ENCODE measurements around the gene CXCR6. TPM values are rescaled to one million over a fixed set of nuclear protein-coding genes. Genes with fewer than 3 reads are reported as not detected.

Gene CXCR6
- total and polyA plus RNA-seq, 3 experiments from 2014 or later, result 5.8 to 70.8 (median 5.9) TPM

DNA sequence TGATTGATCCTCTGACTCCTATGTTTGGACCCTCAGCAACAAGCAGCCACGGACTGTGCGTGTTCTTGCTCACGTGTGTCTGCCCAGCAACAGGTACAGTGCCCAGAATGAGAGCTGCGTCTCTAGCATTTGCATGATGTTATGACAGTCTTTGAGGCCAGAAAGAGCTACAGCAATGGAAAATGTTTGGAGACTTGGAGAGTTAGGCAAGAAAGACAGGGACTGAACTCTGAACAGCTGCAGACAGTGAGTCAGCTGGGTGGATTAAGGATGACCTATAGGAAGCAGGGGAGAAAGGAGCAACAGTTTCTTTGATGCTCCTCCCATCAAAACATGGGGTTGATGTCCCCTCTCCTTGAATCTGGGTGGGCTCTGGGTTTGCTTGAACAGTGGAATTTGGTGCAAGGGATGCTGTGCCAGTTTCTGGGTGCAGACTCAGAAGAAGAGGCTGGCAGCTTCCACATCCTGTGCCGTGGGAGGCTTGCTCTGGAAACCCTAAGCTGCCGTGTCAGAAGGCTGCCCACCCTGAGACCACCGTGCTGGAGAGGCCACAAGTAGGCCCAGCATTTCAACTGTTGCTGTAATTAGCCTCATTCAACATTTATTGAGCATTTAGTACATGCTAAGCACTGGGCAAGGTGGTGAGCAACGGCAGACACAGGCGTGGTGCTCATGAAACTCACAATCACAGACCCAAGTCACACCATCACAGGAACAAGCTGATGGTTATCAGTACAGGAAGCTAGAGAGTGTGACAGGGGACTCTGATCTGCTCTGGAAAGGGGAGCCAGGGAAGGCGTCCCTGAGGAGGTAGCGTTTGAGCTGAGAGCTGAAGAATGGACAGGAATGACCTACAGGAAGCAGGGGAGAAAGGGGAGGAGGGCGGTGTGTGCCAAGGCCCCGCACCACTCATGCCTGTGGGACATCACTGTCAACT, 35.2 kb upstream of the CXCR6 start:
- Mint-ChIP-seq H3K27ac (peak overlapping the region in 6 of 8 donors; percentile 26 to 80 (median 52)), H3K27me3 (peaks cover 0 to 4% of the 10 kb centered on the region in 2 donors), H3K9me3 (no peaks in the 10 kb centered on the region), H3K36me3 (peaks cover 10 to 47% (median 25%) of the 10 kb centered on the region in 3 donors), H3K4me3 (peak overlapping the region; percentile 1 to 64 (median 49)), H3K4me1 (peaks cover 39 to 83% (median 58%) of the 10 kb centered on the region in 3 donors)
- peak in 3 of 5 donors; percentile 12 to 55 (median 26) for DNase-seq
- POLR2A ChIA-PET, result interaction anchor here (0.6 to 2.0 kb wide), 6 partner anchors 8 to 560 kb away, joined by 3 to 7 read pairs (median 4); no protein-coding TSS in a partner anchor
- no peaks in the 10 kb centered on the region for H3K27me3 ChIP-seq (ENCODE audit: insufficient read depth, low read length, poor library complexity, severe bottlenecking)
- CTCF ChIA-PET, result interaction anchor here (1.0 to 2.3 kb wide), 4 partner anchors 13 to 25 kb away, joined by 3 to 11 read pairs (median 4); no protein-coding TSS in a partner anchor
- H3K4me1 ChIP-seq (ENCODE audit: insufficient read depth, low read length), result peaks cover 18% of the 10 kb centered on the region
- no peak overlapping the region for H3K4me3 ChIP-seq (ENCODE audit: low read length)
- no peaks in the 10 kb centered on the region for H3K9me3 ChIP-seq (ENCODE audit: low read length)
- no peaks in the 10 kb centered on the region for H3K36me3 ChIP-seq (ENCODE audit: insufficient read depth, low read length)
- H3K27ac ChIP-seq (ENCODE audit: low read depth, low read length), result no peak overlapping the region

DNA sequence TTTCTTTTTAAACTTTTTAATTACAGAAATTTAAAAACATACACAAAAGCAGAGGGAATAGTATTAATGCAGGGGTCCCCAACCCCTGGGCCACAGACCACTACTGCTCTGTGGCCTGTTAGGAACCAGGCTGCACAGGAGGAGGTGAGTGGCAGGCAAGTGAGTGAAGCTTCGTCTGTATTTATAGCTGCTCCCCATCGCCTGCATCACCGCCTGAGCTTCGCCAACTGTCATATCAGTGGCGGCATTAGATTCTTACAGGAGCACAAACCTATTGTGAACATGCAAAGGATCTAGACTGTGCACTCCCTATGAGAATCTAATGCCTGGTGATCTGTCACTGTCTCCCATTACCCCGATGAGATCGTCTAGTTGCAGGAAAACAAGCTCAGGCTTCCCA, 34.5 kb upstream of the CXCR6 start:
- Histone ChIP-seq H3K4me3 (ENCODE audit: low read length) (no peak overlapping the region), H3K27ac (ENCODE audit: low read depth, low read length) (no peak overlapping the region), H3K4me1 (ENCODE audit: insufficient read depth, low read length) (peaks cover 18% of the 10 kb centered on the region), H3K36me3 (ENCODE audit: insufficient read depth, low read length) (no peaks in the 10 kb centered on the region), H3K9me3 (ENCODE audit: low read length) (no peaks in the 10 kb centered on the region), H3K27me3 (ENCODE audit: insufficient read depth, low read length, poor library complexity, severe bottlenecking) (no peaks in the 10 kb centered on the region)
- Mint-ChIP-seq H3K9me3 (no peaks in the 10 kb centered on the region), H3K36me3 (peaks cover 10 to 40% (median 27%) of the 10 kb centered on the region in 3 donors), H3K27ac (peak overlapping the region in 2 of 8 donors; percentile 61 to 80), H3K4me1 (peaks cover 39 to 86% (median 58%) of the 10 kb centered on the region in 3 donors), H3K27me3 (peaks cover 0 to 4% of the 10 kb centered on the region in 2 donors), H3K4me3 (peak overlapping the region in 5 of 7 donors; percentile 8 to 64 (median 57))
- no peak for DNase-seq
- ChIA-PET CTCF (interaction anchor here (1.0 to 2.3 kb wide), 4 partner anchors 12 to 25 kb away, joined by 3 to 11 read pairs (median 4); no protein-coding TSS in a partner anchor), POLR2A (interaction anchor here (0.6 to 2.0 kb wide), 6 partner anchors 9 to 559 kb away, joined by 3 to 7 read pairs (median 4); no protein-coding TSS in a partner anchor)

DNA sequence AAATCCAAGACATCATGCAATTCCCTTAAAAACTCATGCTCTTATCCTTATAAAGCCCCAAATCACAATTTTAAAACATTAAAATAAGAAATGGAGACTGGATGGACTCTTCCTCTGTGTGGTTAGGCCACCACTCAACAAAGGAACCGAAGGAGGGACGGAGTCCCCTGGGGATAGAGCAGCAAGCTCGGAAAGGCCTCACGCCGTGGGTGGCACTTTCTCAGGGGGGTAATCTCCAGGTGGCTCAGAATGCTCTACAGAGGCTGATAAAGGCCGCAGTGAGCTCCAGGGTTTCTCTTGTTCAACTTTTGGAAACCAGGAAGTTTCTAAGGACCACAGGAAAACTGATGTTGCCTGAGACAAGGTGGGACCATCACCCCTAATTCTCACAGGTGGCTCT, 33.7 kb upstream of the CXCR6 start:
- peak overlapping the region in 3 of 8 donors; percentile 29 to 79 (median 73) for H3K27ac Mint-ChIP-seq
- POLR2A ChIA-PET, result interaction anchor here (1.0 to 2.0 kb wide), 2 partner anchors 17 to 20 kb away, joined by 3 to 6 read pairs; no protein-coding TSS in a partner anchor

GRCh38 chr3:45910892-45911291, 32.4 kb upstream of the CXCR6 start:
- no peak for DNase-seq
- ChIA-PET CTCF (interaction anchor here (0.7 to 1.3 kb wide), 2 partner anchors 18 to 69 kb away, joined by 3 read pairs; partner anchors contain the start of gene LZTFL1), POLR2A (interaction anchor here (1.1 kb wide), 1 partner anchor 105 kb away, joined by 3 read pairs; no protein-coding TSS in a partner anchor)
- H3K27ac ChIP-seq (ENCODE audit: low read depth, low read length), result no peak overlapping the region
- Mint-ChIP-seq H3K9me3 (no peaks in the 10 kb centered on the region), H3K27me3 (peaks cover 0 to 4% of the 10 kb centered on the region in 2 donors), H3K36me3 (peaks cover 2 to 23% (median 18%) of the 10 kb centered on the region in 3 donors), H3K4me1 (peaks cover 46 to 92% (median 64%) of the 10 kb centered on the region in 3 donors), H3K4me3 (peak overlapping the region in 2 of 7 donors; percentile 12 to 40), H3K27ac (peak overlapping the region in 3 of 8 donors; percentile 42 to 88 (median 55))
- H3K27me3 ChIP-seq (ENCODE audit: insufficient read depth, low read length, poor library complexity, severe bottlenecking), result no peaks in the 10 kb centered on the region
- no peaks in the 10 kb centered on the region for H3K9me3 ChIP-seq (ENCODE audit: low read length)
- H3K36me3 ChIP-seq (ENCODE audit: insufficient read depth, low read length), result no peaks in the 10 kb centered on the region
- H3K4me1 ChIP-seq (ENCODE audit: insufficient read depth, low read length), result peaks cover 32% of the 10 kb centered on the region
- H3K4me3 ChIP-seq (ENCODE audit: low read length), result no peak overlapping the region

More for the DNA sequence above, 33.7 kb upstream of the CXCR6 start:
- peaks cover 10 to 35% (median 27%) of the 10 kb centered on the region in 3 donors for H3K36me3 Mint-ChIP-seq
- Histone ChIP-seq H3K4me3 (ENCODE audit: low read length) (no peak overlapping the region), H3K9me3 (ENCODE audit: low read length) (no peaks in the 10 kb centered on the region), H3K27me3 (ENCODE audit: insufficient read depth, low read length, poor library complexity, severe bottlenecking) (no peaks in the 10 kb centered on the region), H3K27ac (ENCODE audit: low read depth, low read length) (no peak overlapping the region), H3K4me1 (ENCODE audit: insufficient read depth, low read length) (peaks cover 19% of the 10 kb centered on the region), H3K36me3 (ENCODE audit: insufficient read depth, low read length) (no peaks in the 10 kb centered on the region)
- no peak for DNase-seq
- H3K9me3 Mint-ChIP-seq, result no peaks in the 10 kb centered on the region
- peaks cover 39 to 90% (median 59%) of the 10 kb centered on the region in 3 donors for H3K4me1 Mint-ChIP-seq
- CTCF ChIA-PET, result interaction anchor here (2.3 kb wide), 1 partner anchor 11 kb away, joined by 5 read pairs; no protein-coding TSS in a partner anchor
- H3K27me3 Mint-ChIP-seq, result peaks cover 0 to 4% of the 10 kb centered on the region in 2 donors
- H3K4me3 Mint-ChIP-seq, result peak overlapping the region in 3 of 7 donors; percentile 9 to 61 (median 40)

GRCh38 chr3:45911511-45912226, 31.6 kb upstream of the CXCR6 start:
- peaks cover 40% of the 10 kb centered on the region for H3K4me1 ChIP-seq (ENCODE audit: insufficient read depth, low read length)
- no peaks in the 10 kb centered on the region for H3K27me3 ChIP-seq (ENCODE audit: insufficient read depth, low read length, poor library complexity, severe bottlenecking)
- H3K27me3 Mint-ChIP-seq, result peaks cover 0 to 4% of the 10 kb centered on the region in 2 donors
- ChIA-PET POLR2A (interaction anchor here (0.5 kb wide), 1 partner anchor 495 kb away, joined by 3 read pairs; the partner anchor contains the start of genes CCR5AS and CCRL2), CTCF (interaction anchor here (0.7 to 1.3 kb wide), 2 partner anchors 18 to 70 kb away, joined by 3 read pairs; partner anchors contain the start of gene LZTFL1)
- H3K9me3 Mint-ChIP-seq, result no peaks in the 10 kb centered on the region
- no peak overlapping the region for H3K4me3 ChIP-seq (ENCODE audit: low read length)
- no peak overlapping the region for H3K27ac ChIP-seq (ENCODE audit: low read depth, low read length)
- peak overlapping the region in 5 of 8 donors; percentile 17 to 88 (median 45) for H3K27ac Mint-ChIP-seq
- no peaks in the 10 kb centered on the region for H3K36me3 ChIP-seq (ENCODE audit: insufficient read depth, low read length)
- peaks cover 52 to 94% (median 70%) of the 10 kb centered on the region in 3 donors for H3K4me1 Mint-ChIP-seq
- H3K9me3 ChIP-seq (ENCODE audit: low read length), result no peaks in the 10 kb centered on the region
- H3K4me3 Mint-ChIP-seq, result peak overlapping the region in 3 of 7 donors; percentile 27 to 72 (median 30)
- H3K36me3 Mint-ChIP-seq, result peaks cover 0 to 20% (median 18%) of the 10 kb centered on the region in 3 donors
- DNase-seq, result no peak

DNA sequence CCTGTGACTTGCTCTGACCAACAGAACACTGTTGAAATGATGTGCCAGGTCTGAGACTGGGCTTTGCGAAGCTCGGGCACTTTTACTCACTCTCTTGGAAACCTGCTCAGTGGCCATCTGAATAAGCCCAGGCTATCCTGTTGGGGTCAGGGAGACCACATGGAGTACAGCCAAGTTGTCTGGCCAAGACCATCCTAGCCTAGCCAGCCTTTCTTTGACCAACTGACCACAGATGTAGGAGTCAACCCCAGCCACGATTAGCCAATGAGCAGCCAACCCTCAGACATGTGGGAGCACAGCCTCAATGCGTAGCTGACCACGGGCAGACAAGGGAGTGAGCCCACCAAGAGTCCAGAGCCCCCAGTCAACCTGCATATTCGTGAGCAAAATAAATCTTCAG, 30.8 kb upstream of the CXCR6 start:
- Histone ChIP-seq H3K4me1 (ENCODE audit: insufficient read depth, low read length) (peaks cover 38% of the 10 kb centered on the region), H3K27me3 (ENCODE audit: insufficient read depth, low read length, poor library complexity, severe bottlenecking) (no peaks in the 10 kb centered on the region), H3K27ac (ENCODE audit: low read depth, low read length) (no peak overlapping the region), H3K36me3 (ENCODE audit: insufficient read depth, low read length) (no peaks in the 10 kb centered on the region), H3K9me3 (ENCODE audit: low read length) (no peaks in the 10 kb centered on the region), H3K4me3 (ENCODE audit: low read length) (no peak overlapping the region)
- ChIA-PET POLR2A (interaction anchor here (0.6 to 1.2 kb wide), 2 partner anchors 9 to 310 kb away, joined by 3 to 5 read pairs; no protein-coding TSS in a partner anchor), CTCF (interaction anchor here (0.6 kb wide), 1 partner anchor 154 kb away, joined by 3 read pairs; no protein-coding TSS in a partner anchor)
- no peaks in the 10 kb centered on the region for H3K9me3 Mint-ChIP-seq
- peaks cover 0 to 26% (median 18%) of the 10 kb centered on the region in 3 donors for H3K36me3 Mint-ChIP-seq
- no peak for DNase-seq
- H3K27me3 Mint-ChIP-seq, result peaks cover 0 to 5% of the 10 kb centered on the region in 2 donors
- peak overlapping the region in 1 of 7 donors; percentile 72 for H3K4me3 Mint-ChIP-seq
- H3K27ac Mint-ChIP-seq, result peak overlapping the region in 3 of 8 donors; percentile 17 to 88 (median 64)
- H3K4me1 Mint-ChIP-seq, result peaks cover 51 to 95% (median 71%) of the 10 kb centered on the region in 3 donors

Data from CD8-positive, alpha-beta memory T cell (primary cell).